HL-60/S4 treated with phorbol 12-myristate 13-acetate at 8.2 ng/mL for 4 days and 3 days (cell line): ENCODE results near the gene PID1.

ENCODE experiments used
- in situ Hi-C: fragments of 300-500 bp; cut with MboI; formaldehyde crosslinking; loops from 2 replicates; pipeline ENCODE4 v1.15.0; 2022; ENCODE audit warnings: low sequenced_read_pairs

Gene PID1

GRCh38 chr2:229127471-229127870 lies 143.6 kb downstream of the PID1 start:
- in situ Hi-C loops = no loop called here

DNA sequence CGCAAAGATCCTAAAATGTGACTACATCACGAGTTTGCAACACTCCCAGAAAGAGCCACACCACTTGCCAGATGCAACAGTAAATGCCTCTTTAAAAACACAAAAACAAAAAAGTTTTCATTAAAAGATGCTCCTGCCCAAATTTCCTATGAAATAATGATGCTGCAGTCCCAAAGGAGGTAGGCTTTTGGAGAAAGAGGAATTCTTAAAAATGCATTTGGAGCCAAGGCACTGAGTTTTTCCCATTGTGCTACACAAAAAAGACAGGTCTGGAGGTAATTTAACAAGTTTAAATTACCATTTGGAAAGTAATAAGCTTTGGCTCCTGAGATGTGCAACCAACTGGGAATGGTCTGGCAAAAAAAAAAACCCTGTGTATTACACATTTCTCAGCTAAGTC lies 145.0 kb downstream of the PID1 start:
- in situ Hi-C loops = no loop called here

DNA sequence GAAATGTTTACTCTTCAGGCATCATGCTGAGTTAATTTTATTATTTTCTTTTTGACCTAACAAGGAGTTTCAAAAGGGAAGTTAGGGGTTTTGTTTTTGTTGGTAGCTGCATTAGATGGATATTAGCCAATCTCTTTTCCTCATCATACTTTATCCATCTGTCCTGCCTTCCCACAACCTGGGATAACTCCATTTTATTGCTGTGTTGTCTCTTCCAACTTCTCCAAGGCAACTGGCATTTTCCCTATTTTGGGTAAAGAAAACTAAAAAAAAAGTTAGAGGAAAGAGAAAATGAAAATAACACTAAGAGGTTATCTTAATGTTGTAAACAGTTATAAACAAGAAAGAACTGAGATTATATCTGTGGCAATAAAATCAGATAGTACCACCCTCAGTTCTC lies 147.0 kb downstream of the PID1 start:
- in situ Hi-C loops = no loop called here

DNA sequence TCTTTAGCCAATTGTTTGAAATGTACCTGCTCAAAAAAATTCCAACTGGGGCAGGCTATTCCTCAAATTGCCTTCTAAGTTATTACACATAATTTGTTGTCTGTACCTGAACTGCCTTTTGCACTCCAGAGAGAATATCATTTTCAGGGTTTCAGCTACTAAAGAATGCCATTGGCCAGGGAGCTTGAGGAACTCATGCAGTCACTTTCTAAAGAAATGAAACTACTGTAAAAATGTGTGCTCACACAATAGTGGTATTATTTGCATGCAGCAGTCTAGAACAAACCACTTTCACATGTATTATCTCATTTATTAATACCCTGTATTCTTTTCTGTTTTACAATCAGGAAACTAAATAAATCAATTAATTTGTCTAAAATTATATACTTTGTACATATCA lies 152.2 kb downstream of the PID1 start:
- in situ Hi-C loops = no loop called here

- in situ Hi-C loops = no loop called here
These were observed 152.8 kb downstream of the PID1 start for GRCh38 chr2:229118336-229118735.

- in situ Hi-C loops = no loop called here
These were observed 159.3 kb downstream of the PID1 start for GRCh38 chr2:229111744-229112143.

- in situ Hi-C loops = no loop called here
These were observed 161.9 kb downstream of the PID1 start for GRCh38 chr2:229109195-229109594.

DNA sequence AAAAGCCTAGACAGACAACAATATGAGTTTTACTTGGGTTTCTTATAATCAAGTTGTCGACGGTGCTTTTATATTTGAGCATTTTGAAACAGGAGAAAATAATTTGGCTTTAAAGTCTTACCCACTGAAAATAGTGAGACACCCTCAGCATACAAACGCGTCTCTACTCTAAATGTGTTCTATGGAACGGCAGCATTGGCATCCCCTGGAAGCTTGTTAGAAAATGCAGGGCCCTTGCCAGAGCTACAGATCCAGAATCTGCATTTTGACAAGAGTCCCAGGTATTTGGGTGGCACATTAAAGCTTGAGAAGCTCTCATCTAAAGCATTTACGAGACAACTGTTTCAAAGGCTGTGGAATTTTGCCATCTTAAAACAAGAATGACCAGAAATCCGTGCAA lies 163.5 kb downstream of the PID1 start:
- in situ Hi-C loops = no loop called here

- in situ Hi-C loops = no loop called here
These were observed 166.1 kb downstream of the PID1 start for GRCh38 chr2:229104974-229105387.

DNA sequence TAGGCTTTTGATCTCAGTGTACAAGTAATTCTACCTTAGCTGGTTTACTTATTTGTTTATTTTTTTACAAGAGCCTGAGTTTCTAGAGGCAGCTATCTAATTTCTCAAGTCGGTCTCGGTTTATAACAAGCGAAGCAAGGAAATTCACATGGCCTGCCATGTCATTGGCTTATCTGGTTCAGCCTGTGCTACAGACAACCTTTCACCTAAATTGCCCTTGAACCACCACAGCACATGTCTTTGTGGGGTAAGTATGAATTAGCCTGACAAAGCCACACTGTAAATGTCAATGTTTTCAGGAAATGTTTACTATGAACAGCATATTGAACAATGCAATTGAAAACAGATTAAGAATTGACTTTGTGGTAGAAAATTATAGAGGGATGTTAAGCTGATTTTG lies 167.1 kb downstream of the PID1 start:
- in situ Hi-C loops = no loop called here

- in situ Hi-C loops = no loop called here
These were observed 169.8 kb downstream of the PID1 start for GRCh38 chr2:229101314-229101713.

DNA sequence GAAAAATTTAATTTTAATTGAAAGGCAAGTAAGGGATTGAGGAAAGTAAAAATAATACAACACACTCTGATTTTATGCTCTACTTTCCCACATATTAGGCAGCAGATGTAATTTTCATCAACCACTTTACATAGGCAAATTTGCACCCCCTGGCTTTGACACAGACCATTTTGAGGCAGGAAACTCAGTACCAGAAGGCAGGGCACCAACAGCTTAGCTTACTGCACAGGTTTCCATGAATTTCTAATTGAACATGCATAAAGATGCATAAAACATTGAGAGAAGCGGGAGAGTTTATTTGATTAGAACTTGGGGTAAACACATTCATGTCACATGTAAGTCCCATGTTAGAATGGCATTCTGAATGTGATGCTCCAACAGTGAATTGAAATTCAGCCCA lies 171.9 kb downstream of the PID1 start:
- in situ Hi-C loops = no loop called here

- in situ Hi-C loops = no loop called here
These were observed 172.3 kb downstream of the PID1 start for GRCh38 chr2:229098801-229099200.

DNA sequence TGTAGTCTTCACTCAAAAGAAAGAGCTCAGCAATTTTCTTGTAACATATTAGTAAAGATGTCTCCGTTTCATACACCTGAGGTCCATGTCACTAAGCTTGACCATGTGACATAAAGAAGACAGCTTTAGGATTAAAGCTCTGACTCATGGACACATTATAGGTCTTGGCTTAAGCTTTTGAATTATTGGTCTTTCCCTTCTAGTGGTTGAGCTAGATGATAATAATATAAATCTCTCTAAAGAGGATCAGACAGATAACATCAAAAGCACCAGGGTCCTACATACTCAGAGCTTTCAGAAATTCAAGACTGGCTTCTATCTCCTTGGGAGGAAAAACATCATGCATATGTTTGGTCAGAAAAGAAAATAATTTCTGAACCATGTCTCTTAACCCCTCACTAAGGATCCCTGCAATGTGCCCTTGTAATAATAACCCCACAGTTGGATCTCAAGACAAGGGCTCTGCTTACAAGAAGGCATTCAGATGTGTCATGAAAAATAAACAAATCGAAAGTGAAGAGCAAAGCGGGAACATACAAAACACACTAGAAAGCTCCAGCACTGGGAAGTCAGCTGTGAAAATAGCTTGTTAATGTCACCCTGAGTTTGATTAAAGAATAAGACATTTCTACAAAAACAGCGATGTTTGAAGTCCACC lies 174.5 kb downstream of the PID1 start:
- in situ Hi-C loops = no loop called here

GRCh38 chr2:229095472-229095871 lies 175.6 kb downstream of the PID1 start:
- in situ Hi-C loops = no loop called here

DNA sequence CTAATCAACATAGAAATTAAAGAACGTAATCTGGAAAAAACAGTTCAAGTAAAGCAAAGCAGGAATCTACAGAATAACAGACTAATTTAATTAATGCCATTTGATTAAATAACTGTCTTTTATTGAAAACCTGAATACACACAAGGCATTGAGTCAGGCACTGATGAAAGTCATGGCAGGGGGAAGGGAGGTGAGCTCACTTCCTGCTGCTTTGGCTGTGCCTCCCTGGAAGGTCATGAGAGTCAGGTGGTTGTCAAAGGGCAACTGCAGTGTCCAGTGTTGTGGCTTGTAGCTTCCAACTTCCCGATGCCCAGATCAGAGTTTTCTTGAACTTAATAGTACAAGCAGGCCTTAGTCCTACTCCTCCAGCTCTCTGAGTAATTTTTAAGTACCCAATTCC lies 180.9 kb downstream of the PID1 start:
- in situ Hi-C loops = no loop called here

DNA sequence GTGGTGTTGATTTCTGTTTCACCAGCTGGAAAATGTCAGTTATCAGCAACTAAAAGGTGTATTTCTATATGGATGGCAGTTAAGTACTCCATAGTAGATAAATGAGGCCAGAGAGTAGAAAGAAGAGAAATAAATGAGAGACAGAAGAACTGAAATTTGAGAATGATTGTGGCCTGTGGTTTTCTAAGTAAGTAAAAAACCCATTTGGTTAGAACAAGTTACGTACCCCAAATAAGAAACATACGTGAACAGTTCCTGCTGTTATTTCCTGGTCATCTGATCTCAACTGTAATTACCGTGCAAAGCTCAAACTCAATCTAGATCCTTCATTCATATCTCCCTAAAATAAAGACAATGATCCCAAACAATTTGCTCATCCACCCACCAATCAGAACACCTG lies 181.3 kb downstream of the PID1 start:
- in situ Hi-C loops = no loop called here

DNA sequence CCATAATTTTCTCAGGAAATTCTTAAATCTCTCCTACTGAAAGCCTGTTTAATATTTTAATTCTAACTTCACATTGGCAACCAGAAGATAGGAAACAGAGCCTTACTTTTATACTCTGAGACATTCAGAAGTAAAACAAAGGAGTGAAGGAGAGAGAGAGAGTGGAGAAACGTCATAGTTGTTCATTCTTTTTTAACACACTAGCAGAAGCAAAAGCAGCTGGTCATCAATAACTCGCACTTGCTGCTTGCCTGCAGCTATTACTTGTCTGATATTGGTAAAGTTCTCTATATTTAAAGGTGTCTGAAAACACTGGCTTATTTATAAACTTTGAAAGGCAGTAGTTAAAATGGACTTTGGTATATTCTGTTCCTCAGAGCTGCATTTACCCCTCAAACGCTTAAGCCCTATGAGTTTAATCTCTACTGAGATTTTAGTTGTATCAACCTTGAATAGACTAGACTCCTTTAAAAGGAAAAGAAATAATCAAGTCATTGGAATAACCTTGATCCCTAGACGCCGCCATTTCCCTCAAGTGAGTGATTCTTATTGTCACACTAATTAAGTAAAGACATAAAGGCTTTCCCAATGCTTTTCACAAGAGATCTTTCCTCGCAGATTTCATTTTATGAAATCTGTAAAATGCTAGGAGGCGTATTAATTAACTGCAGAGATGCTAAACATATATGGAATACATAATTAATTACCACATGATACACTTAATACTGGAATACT lies 182.0 kb downstream of the PID1 start:
- in situ Hi-C loops = no loop called here

DNA sequence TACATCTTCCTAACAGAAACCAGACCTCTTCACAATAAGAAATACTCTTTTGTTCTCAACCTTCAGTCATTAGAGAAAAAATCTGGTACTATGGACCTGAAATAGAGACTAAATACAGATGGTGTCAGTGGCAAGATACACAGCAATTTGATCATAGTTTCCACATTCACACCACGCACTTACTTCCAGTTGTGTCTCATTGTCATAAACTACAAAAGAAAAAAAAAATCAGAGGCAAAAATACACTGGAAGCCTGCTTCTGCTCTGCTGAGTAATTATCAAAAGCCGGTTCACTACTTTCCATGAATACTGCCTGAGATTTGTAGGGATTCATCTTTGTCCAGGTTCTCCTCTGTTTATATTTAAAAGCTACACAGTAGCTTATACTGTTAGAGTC lies 182.6 kb downstream of the PID1 start:
- in situ Hi-C loops = no loop called here

GRCh38 chr2:229087843-229088516 lies 183.1 kb downstream of the PID1 start:
- in situ Hi-C loops = no loop called here

DNA sequence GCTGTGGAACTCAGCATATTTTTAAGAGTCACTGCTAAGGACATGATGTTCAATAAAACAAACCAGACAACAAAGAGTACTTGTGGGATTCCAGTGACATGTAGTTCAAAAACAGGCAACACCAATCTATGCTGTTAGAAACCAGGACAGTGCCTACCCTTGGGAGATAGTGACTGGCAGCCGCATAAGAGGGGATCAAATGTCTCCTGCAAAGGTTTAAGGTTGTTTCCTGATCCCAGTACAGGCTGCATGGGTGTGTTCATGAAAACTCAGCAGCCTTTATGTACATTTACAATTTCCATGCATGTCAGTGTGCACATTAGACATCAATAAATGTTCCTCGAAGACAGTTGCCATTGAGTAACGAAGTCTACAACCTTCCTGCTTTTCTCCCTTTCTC lies 183.8 kb downstream of the PID1 start:
- in situ Hi-C loops = no loop called here

DNA sequence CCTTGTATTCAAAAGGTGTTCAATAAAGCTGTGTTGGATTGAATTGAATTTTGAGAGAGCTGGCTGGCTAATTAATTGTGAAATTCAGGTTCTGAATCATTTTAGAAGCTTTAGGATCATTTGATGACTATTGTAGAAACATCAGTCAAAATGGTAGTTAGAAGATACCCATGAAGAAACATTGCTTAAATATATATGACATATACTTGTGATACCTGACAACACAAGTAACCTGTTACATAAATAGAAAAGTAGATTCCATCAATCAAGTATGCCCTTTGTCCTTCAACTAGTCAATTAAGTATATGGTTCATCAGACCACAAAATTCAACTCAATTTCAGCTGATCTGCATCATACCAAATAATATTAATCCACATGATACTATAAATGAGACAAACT lies 185.6 kb downstream of the PID1 start:
- in situ Hi-C loops = no loop called here
